WERI-Rb-1 (cell line): ENCODE data around the gene MYO7B.

Experiments
- DNase-seq: peaks from one replicate; pipeline ENCODE4 v3.0.0-alpha.2; 2020
- H3K27ac ChIP-seq: fragments of 250-450 bp; sonication (Bioruptor Pico); 2 replicates; pipeline ENCODE4 v1.5.1; 2020; ENCODE audit warnings: mild to moderate bottlenecking, moderate library complexity
- H3K27me3 ChIP-seq: fragments of 250-450 bp; sonication (Bioruptor Pico); 2 replicates; pipeline ENCODE4 v1.5.1; 2021; ENCODE audit warnings: mild to moderate bottlenecking, low read depth, moderate library complexity; ENCODE audit not compliant: insufficient read depth, severe bottlenecking
- H3K36me3 ChIP-seq: fragments of 250-450 bp; sonication (Bioruptor Pico); 2 replicates; pipeline ENCODE4 v1.5.1; 2020; ENCODE audit warnings: mild to moderate bottlenecking, moderate library complexity
- H3K4me3 ChIP-seq: 2 replicates; pipeline ENCODE4 v1.5.1; 2011; ENCODE audit warnings: low read depth, mild to moderate bottlenecking, control low read depth, low read length
- H3K9me3 ChIP-seq: fragments of 250-450 bp; sonication (Bioruptor Pico); 2 replicates; pipeline ENCODE4 v1.5.1; 2021; ENCODE audit warnings: mild to moderate bottlenecking, moderate library complexity; ENCODE audit not compliant: severe bottlenecking
- CTCF ChIP-seq: IDR thresholded peaks from 2 replicates; pipeline ENCODE4 v1.5.1; 2011; ENCODE audit warnings: low read depth, mild to moderate bottlenecking, control low read depth, inconsistent platforms, low read length

Gene MYO7B

GRCh38 chr2:127530245-127531140, 5.0 kb upstream of the MYO7B start:
- Histone ChIP-seq H3K27ac (no peak overlapping the region), H3K27me3 (no peaks in the 10 kb centered on the region), H3K36me3 (peaks cover 7% of the 10 kb centered on the region), H3K9me3 (peaks cover 3% of the 10 kb centered on the region), H3K4me3 (no peak overlapping the region)
- DNase-seq, result no peak
- TF ChIP-seq CTCF, result no peak

GRCh38 chr2:127531221-127531648, 4.2 kb upstream of the MYO7B start:
- no peak for TF ChIP-seq CTCF
- Histone ChIP-seq H3K27me3 (no peaks in the 10 kb centered on the region), H3K36me3 (peaks cover under 1% of the 10 kb centered on the region), H3K9me3 (no peaks in the 10 kb centered on the region), H3K27ac (no peak overlapping the region), H3K4me3 (no peak overlapping the region)
- no peak for DNase-seq

- TF ChIP-seq CTCF, result no peak
- H3K27ac ChIP-seq, result no peak overlapping the region
- no peak for DNase-seq
- no peaks in the 10 kb centered on the region for H3K27me3 ChIP-seq
- H3K4me3 ChIP-seq, result no peak overlapping the region
- no peaks in the 10 kb centered on the region for H3K9me3 ChIP-seq
- H3K36me3 ChIP-seq, result no peaks in the 10 kb centered on the region
Observed at GRCh38 chr2:127532296-127532695, 3.2 kb upstream of the MYO7B start.

- Histone ChIP-seq H3K27me3 (no peaks in the 10 kb centered on the region), H3K36me3 (no peaks in the 10 kb centered on the region), H3K27ac (no peak overlapping the region), H3K9me3 (peaks cover 3% of the 10 kb centered on the region), H3K4me3 (no peak overlapping the region)
- DNase-seq, result no peak
- no peak for TF ChIP-seq CTCF
Observed at GRCh38 chr2:127535918-127536317, 435 bp downstream of the MYO7B start.

GRCh38 chr2:127536707-127537541, 1.4 kb downstream of the MYO7B start:
- no peak for DNase-seq
- no peaks in the 10 kb centered on the region for H3K27me3 ChIP-seq
- TF ChIP-seq CTCF, result no peak

More at GRCh38 chr2:127536707-127537541, 1.4 kb downstream of the MYO7B start:
- Histone ChIP-seq H3K4me3 (no peak overlapping the region), H3K36me3 (no peaks in the 10 kb centered on the region), H3K27ac (no peak overlapping the region), H3K9me3 (peaks cover 3% of the 10 kb centered on the region)
